ENCODE results near the gene PPP4R2.

PPP4R2 gene

GRCh38 chr3:73100741-73101559 is 104.3 kb downstream of the PPP4R2 start:
- ATAC-seq: peak; percentile 97
- TF ChIP-seq CSRNP3 (CRISPR knock-in tag; IDR thresholded peaks at IDR 0.05) (no peak), ZNF8 (CRISPR knock-in tag; IDR thresholded peaks at IDR 0.05) (no peak), ZFP3 (CRISPR knock-in tag; IDR thresholded peaks at IDR 0.05) (peak; percentile 94), RARB (CRISPR knock-in tag; IDR thresholded peaks at IDR 0.05) (no peak), ZNF565 (CRISPR knock-in tag; conservative IDR thresholded peaks at IDR 0.05; ENCODE audit: low read depth) (no peak)

GRCh38 chr3:73101881-73102280 is 105.3 kb downstream of the PPP4R2 start:
- no peak for TF ChIP-seq OSR1 (CRISPR knock-in tag; IDR thresholded peaks at IDR 0.05)

GRCh38 chr3:73107215-73107614 is 110.6 kb downstream of the PPP4R2 start:
- TF ChIP-seq ZNF70 (CRISPR knock-in tag; IDR thresholded peaks at IDR 0.05) (no peak), ESRRG (CRISPR knock-in tag; IDR thresholded peaks at IDR 0.05) (no peak), ZFP3 (CRISPR knock-in tag; IDR thresholded peaks at IDR 0.05) (no peak)
- ATAC-seq: no peak

More at GRCh38 chr3:73101881-73102280, 105.3 kb downstream of the PPP4R2 start:
- ATAC-seq: no peak

- no peak for ATAC-seq
- no peak for TF ChIP-seq ISL1 (CRISPR knock-in tag; IDR thresholded peaks at IDR 0.05)
- no peak for TF ChIP-seq POU6F1 (CRISPR knock-in tag; IDR thresholded peaks at IDR 0.05; ENCODE audit: borderline replicate concordance, low read depth)
- no peak for TF ChIP-seq PATZ1 (CRISPR knock-in tag; IDR thresholded peaks at IDR 0.05; ENCODE audit: borderline replicate concordance)
- no peak for TF ChIP-seq OSR1 (CRISPR knock-in tag; IDR thresholded peaks at IDR 0.05)
- TF ChIP-seq BACH2 (CRISPR knock-in tag; IDR thresholded peaks at IDR 0.05; ENCODE audit: borderline replicate concordance): no peak
- TF ChIP-seq CREB5 (CRISPR knock-in tag; IDR thresholded peaks at IDR 0.05; ENCODE audit: low read depth): no peak
- TF ChIP-seq ZFP3 (CRISPR knock-in tag; IDR thresholded peaks at IDR 0.05): no peak
- no peak for TF ChIP-seq GLIS3 (CRISPR knock-in tag; IDR thresholded peaks at IDR 0.05)
- TF ChIP-seq ZFP30 (CRISPR knock-in tag; IDR thresholded peaks at IDR 0.05): no peak
- TF ChIP-seq ZC3H10 (CRISPR knock-in tag; IDR thresholded peaks at IDR 0.05): no peak
- TF ChIP-seq TCF4 (CRISPR knock-in tag; IDR thresholded peaks at IDR 0.05; ENCODE audit: borderline replicate concordance): no peak
- TF ChIP-seq CSRNP3 (CRISPR knock-in tag; IDR thresholded peaks at IDR 0.05): no peak
Observed at GRCh38 chr3:73107676-73108187, 111.1 kb downstream of the PPP4R2 start.

- no peak for TF ChIP-seq ZNF565 (CRISPR knock-in tag; conservative IDR thresholded peaks at IDR 0.05; ENCODE audit: low read depth)
- TF ChIP-seq TCF4 (CRISPR knock-in tag; IDR thresholded peaks at IDR 0.05; ENCODE audit: borderline replicate concordance): no peak
- TF ChIP-seq ZC3H10 (CRISPR knock-in tag; IDR thresholded peaks at IDR 0.05): no peak
- no peak for TF ChIP-seq TOX (CRISPR knock-in tag; IDR thresholded peaks at IDR 0.05; ENCODE audit: borderline replicate concordance)
- no peak for TF ChIP-seq CSDC2 (CRISPR knock-in tag; IDR thresholded peaks at IDR 0.05)
- no peak for TF ChIP-seq SNAI2 (CRISPR knock-in tag; IDR thresholded peaks at IDR 0.05)
- no peak for TF ChIP-seq ZNF70 (CRISPR knock-in tag; IDR thresholded peaks at IDR 0.05)
- no peak for ATAC-seq
Observed at GRCh38 chr3:73108750-73109149, 112.1 kb downstream of the PPP4R2 start.

All from SK-N-SH treated with all-trans-retinoic acid at 6 μM for 48 hours (cell line).